Right cardiac atrium (tissue), 5 donors: ENCODE data around the gene TMEM69. TPM values are rescaled to one million over a fixed set of nuclear protein-coding genes. Genes with fewer than 3 reads are reported as not detected.
A peak's percentile ranks its signal among the peaks of the same experiment; 100 is the strongest.
"Not testable (repeated sequence)": the region's sequence is repeated elsewhere in the genome, so short reads cannot be mapped to it uniquely, and the experiment has no call there.

Source experiments
- ATAC-seq, 2 donors: fragments of 200-7000 bp; cut with Tn5 transposase; one replicate each; pipeline versions ENCODE4 v1.8.0 to v1.9.1; 2020; ENCODE audit warnings: moderate library complexity in 2 of 2, mild to moderate bottlenecking in 1 of 2
- DNase-seq, 3 donors: peaks; one replicate each; pipeline ENCODE4 v3.0.0-alpha.2; 2020
- H3K27ac ChIP-seq: one replicate; pipeline ENCODE4 v1.5.1; 2013; ENCODE audit warnings: mild to moderate bottlenecking, low read length, control low read depth, moderate library complexity
- H3K27me3 ChIP-seq: one replicate; pipeline ENCODE4 v1.6.1; 2013; ENCODE audit not compliant: control insufficient read depth, insufficient read depth
- H3K4me1 ChIP-seq: one replicate; pipeline ENCODE4 v1.6.1; 2013; ENCODE audit warnings: low read length; ENCODE audit not compliant: control insufficient read depth, insufficient read depth
- H3K4me3 ChIP-seq: one replicate; pipeline ENCODE4 v1.5.1; 2013; ENCODE audit warnings: low read length, control low read depth
- H3K9me3 ChIP-seq: one replicate; pipeline ENCODE4 v1.6.1; 2013; ENCODE audit warnings: low read length; ENCODE audit not compliant: control insufficient read depth
- WGBS: extraction: QIAGEN DNeasy Blood & Tissue Kit; methylation state at CpG from one replicate; pipeline ENCODE4 v1.1.7; 2013; 5-methylcytosine and 5-hydroxymethylcytosine counted together
- intact Hi-C, 4 donors: fragments of 100-400 bp; cut with DNase I; formaldehyde crosslinking; loops; one replicate each; pipeline versions ENCODE4 v1.11.0 to v1.14.0; 2022 to 2023
- polyA plus RNA-seq: library from polyadenylated mRNA; stranded (reverse); fragments of 200-250 nt; gene quantifications from one replicate; pipeline ENCODE4 v1.2.3, GENCODE V29; 2013
- total RNA-seq, 4 donors: library from RNA; stranded (reverse); fragmentation: NEBNext Ultra II Directional; extraction: Animal tissue kit (Norgen Biotek cat#: 25700); gene quantifications; one replicate each; pipeline ENCODE4 v1.2.1, GENCODE V29; 2021
- donor health status: healthy with polysubstance abuse.
- donor health status: DM: no; HTN: yes; CAD: no.
- donor health status: DM: no; HTN: no; CAD: no.
- donor health status: DM: no; HTN: yes; CAD: no; lungs with severe emphysema.
- donor health status: DM: yes; HTN: yes; CAD: no.

TMEM69 gene
- total and polyA plus RNA-seq, 5 donors = 21.6 to 32.4 (median 24.9) TPM

DNA sequence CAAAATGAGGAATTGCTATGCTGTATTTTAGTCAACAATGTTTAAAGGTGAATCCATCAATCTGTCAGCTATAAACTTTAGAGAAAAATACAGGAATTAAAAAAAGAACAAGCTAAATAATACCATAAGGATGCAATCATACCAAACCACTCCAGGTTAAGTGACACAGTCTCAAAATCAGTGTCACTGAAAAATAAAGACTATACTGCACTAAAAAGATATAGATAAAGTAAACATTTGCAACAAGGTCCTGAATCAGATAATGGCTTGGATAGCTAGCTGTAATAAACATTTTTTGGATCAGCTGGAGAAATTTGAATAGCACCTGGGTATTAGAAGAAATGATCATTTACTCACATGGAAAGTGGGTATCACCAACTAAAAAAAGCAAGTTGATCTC lies 9.5 kb upstream of the TMEM69 start:
- H3K4me1 ChIP-seq = peaks cover 11% of the 10 kb centered on the region
- H3K27ac ChIP-seq = no peak overlapping the region
- H3K4me3 ChIP-seq = no peak overlapping the region
- intact Hi-C loops = no loop called here
- DNase-seq = no peak
- no peaks in the 10 kb centered on the region for H3K27me3 ChIP-seq
- no peaks in the 10 kb centered on the region for H3K9me3 ChIP-seq
- ATAC-seq = no peak

- Histone ChIP-seq H3K4me1 (peaks cover 10% of the 10 kb centered on the region), H3K27ac (peak overlapping the region; percentile 70), H3K4me3 (no peak overlapping the region), H3K27me3 (no peaks in the 10 kb centered on the region), H3K9me3 (no peaks in the 10 kb centered on the region)
- intact Hi-C loops = no loop called here
- DNase-seq (no peak), ATAC-seq (peak; percentile 20 to 25)
- WGBS = 1% methylated on average over 3 of the region's 3 CpGs
Observed at GRCh38 chr1:45679123-45679522, 8.9 kb upstream of the TMEM69 start.

- WGBS = 87% methylated on average over 6 of the region's 6 CpGs
Observed at GRCh38 chr1:45682942-45683341, 5.0 kb upstream of the TMEM69 start.

DNA sequence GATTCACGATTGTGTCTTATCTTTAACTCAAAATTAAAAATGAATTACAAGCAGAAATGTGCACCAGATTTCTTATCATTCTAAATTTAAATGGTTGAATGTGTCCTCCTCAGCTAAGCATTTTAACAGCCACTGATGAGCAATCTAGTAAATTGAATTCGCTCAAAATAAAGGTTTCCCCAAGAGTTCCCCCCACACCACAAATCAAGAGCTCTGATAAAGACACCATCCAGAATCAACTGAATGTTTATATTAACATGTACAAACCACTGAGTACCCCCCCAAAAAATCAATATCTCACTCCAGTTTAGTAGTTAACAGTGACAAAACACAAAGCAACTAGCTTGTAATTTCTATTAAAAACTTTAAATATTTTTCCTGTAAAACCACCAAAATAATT lies 3.6 kb upstream of the TMEM69 start:
- Histone ChIP-seq H3K9me3 (no peaks in the 10 kb centered on the region), H3K4me3 (no peak overlapping the region), H3K27me3 (no peaks in the 10 kb centered on the region), H3K27ac (no peak overlapping the region), H3K4me1 (peaks cover 2% of the 10 kb centered on the region)
- DNase-seq (no peak), ATAC-seq (no peak)
- intact Hi-C loops = no loop called here
- WGBS = 30% methylated on average over 2 of the region's 2 CpGs

More at GRCh38 chr1:45682942-45683341, 5.0 kb upstream of the TMEM69 start:
- H3K9me3 ChIP-seq = no peaks in the 10 kb centered on the region
- peaks cover 5% of the 10 kb centered on the region for H3K4me1 ChIP-seq
- H3K27me3 ChIP-seq = no peaks in the 10 kb centered on the region
- no peak overlapping the region for H3K27ac ChIP-seq
- no peak for ATAC-seq
- no peak overlapping the region for H3K4me3 ChIP-seq
- intact Hi-C loops = no loop called here
- no peak for DNase-seq

DNA sequence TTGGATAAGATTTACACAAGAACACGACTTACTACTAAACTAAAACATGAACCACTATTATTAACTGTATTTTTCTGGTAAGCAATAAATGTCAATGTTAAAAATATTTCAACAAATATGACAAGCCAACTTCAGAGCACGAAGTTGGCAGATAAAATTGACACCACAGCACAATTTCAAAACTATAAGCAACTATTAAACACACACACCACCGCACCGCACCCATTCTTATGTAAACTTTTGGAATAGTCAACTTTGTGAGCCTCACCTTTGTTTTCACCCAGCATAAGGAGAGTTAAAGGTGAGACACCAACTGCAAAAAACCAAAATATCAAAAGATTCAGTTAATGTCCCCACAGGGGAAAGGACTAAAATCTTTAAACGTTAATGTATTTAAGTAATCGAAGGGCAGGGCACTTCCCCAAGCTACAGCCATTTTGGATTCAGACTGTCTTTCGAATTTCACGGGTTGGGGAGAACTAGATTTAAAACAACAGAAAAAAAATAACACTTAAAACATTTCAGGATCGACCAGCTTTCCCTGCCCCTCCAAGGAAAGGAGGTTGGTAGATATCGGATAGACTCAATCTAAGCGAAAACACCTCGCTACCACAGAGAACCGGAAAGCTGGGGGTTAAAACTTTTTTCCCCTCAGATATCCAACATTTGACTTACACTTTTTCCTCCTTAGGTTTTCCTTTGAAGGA lies 2.5 kb upstream of the TMEM69 start:
- peak overlapping the region; percentile 77 for H3K4me3 ChIP-seq
- no peak for ATAC-seq
- no peak overlapping the region for H3K27ac ChIP-seq
- WGBS = under 1% methylated on average over 13 of the region's 13 CpGs
- DNase-seq = no peak
- no peaks in the 10 kb centered on the region for H3K4me1 ChIP-seq
- intact Hi-C loops = no loop called here
- H3K27me3 ChIP-seq = no peaks in the 10 kb centered on the region
- no peaks in the 10 kb centered on the region for H3K9me3 ChIP-seq

- H3K4me3 ChIP-seq = peak overlapping the region; percentile 77
- intact Hi-C loops = no loop called here
- no peaks in the 10 kb centered on the region for H3K27me3 ChIP-seq
- DNase-seq = peak; percentile 59 to 86 (median 84)
- WGBS = 0% methylated on average over 27 of the region's 27 CpGs
- no peaks in the 10 kb centered on the region for H3K4me1 ChIP-seq
- H3K9me3 ChIP-seq = no peaks in the 10 kb centered on the region
- H3K27ac ChIP-seq = peak overlapping the region; percentile 85
- ATAC-seq = peak in 1 of 2 donors; percentile 3
Observed at GRCh38 chr1:45686015-45686287, 2.0 kb upstream of the TMEM69 start.

DNA sequence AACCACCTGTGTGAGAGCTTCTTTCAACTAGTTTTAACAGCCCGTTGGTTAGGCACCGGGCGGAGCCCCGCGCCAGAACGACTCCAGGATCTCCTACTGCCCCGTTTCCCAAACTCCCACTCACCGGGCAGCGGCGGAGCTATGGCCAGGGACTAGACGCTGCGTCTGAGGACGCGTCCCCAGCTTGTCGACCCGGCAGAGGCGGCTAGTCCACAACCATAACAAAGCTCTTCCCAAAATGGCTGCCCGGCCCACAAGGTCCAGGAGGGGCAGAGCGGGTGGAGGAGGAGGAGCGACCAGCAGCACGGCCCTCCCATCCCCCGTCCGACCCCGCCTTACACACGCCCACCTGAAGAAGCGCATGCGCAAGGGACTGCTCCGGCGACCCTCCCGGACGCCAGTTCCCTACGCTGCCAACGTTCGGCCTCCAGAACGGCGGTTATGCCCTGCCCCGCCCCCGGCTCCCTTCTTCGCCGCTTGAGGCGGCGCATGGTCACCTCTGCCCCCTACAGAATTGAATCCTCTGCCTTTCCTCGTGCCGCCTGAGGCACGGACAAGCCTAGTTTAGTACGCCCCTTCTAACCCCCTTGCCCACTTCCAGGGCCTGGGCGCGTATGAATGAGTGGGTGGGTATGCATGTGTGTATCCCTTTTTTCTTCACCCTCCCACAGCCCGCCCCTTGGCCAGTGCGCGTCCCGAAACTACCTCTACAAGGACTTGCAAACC lies 1.5 kb upstream of the TMEM69 start, which contains the start of gene GPBP1L1:
GPBP1L1 (minus strand) TSS at position 246 of the 726 bp plus-strand sequence. CDS start 27,446 bp downstream, outside the sequence.
- H3K4me1 ChIP-seq = no peaks in the 10 kb centered on the region
- peak; percentile 98 to 99 (median 98) for DNase-seq
- no peaks in the 10 kb centered on the region for H3K9me3 ChIP-seq
- intact Hi-C loops = no loop called here
- under 1% methylated on average over 52 of the region's 52 CpGs for WGBS
- H3K27ac ChIP-seq = peak within 1 kb of the TSS; percentile 99
- no peaks in the 10 kb centered on the region for H3K27me3 ChIP-seq
- H3K4me3 ChIP-seq = peak within 1 kb of the TSS; percentile 77
- peak; percentile 94 to 95 for ATAC-seq

- peak; percentile 99 for DNase-seq
- intact Hi-C loops = no loop called here
- peak overlapping the region; percentile 99 for H3K27ac ChIP-seq
- ATAC-seq = peak; percentile 97
- no peaks in the 10 kb centered on the region for H3K9me3 ChIP-seq
- 1% methylated on average over 44 of the region's 44 CpGs for WGBS
- H3K27me3 ChIP-seq = no peaks in the 10 kb centered on the region
- peak overlapping the region; percentile 77 for H3K4me3 ChIP-seq
- no peaks in the 10 kb centered on the region for H3K4me1 ChIP-seq
Observed at GRCh38 chr1:45687014-45687753, 797 bp upstream of the TMEM69 start.

GRCh38 chr1:45693811-45694210 lies 5.8 kb downstream of the TMEM69 start:
- DNase-seq, H3K27ac ChIP-seq, intact Hi-C loops, H3K27me3 ChIP-seq, ATAC-seq, H3K9me3 ChIP-seq, H3K4me3 ChIP-seq, H3K4me1 ChIP-seq: not testable (repeated sequence)
- WGBS = 77% methylated on average over 8 of the region's 8 CpGs

- Histone ChIP-seq H3K27me3 (no peaks in the 10 kb centered on the region), H3K27ac (no peak overlapping the region), H3K4me1 (no peaks in the 10 kb centered on the region), H3K4me3 (no peak overlapping the region), H3K9me3 (no peaks in the 10 kb centered on the region)
- no peak for ATAC-seq
- 88% methylated on average over 7 of the region's 7 CpGs for WGBS
- intact Hi-C loops = no loop called here
- no peak for DNase-seq
Observed at GRCh38 chr1:45694823-45695222, 6.8 kb downstream of the TMEM69 start.

DNA sequence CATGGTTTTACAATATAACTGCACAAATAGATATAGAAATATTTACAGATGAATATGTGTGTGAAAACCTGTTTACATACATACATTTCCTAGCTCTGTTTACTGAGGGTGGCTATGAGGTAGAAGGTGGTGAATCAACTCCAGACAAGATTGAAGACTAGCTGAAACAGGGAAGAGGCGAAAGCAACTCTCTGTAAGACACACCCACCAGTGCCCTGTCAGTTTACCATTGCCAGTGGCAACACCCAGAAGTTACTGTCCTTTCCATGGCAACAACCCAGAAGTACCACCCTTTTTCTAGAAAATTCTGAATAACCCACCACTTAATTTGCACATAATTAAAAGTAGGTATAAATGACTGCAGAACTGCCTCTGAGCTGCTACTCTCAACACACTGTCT lies 16.7 kb downstream of the TMEM69 start:
- no peak for ATAC-seq
- intact Hi-C loops = no loop called here
- WGBS = 94% methylated on average over 1 of the region's 1 CpG

More for the DNA sequence above, 16.7 kb downstream of the TMEM69 start:
- no peaks in the 10 kb centered on the region for H3K27me3 ChIP-seq
- H3K27ac ChIP-seq = no peak overlapping the region
- DNase-seq = no peak
- H3K9me3 ChIP-seq = no peaks in the 10 kb centered on the region
- H3K4me1 ChIP-seq = no peaks in the 10 kb centered on the region
- H3K4me3 ChIP-seq = no peak overlapping the region
